IMR-90 (cell line): ENCODE data around the gene UBE2A.

Source experiments
- CTCF ChIP-seq: conservative IDR thresholded peaks from 2 replicates; pipeline ENCODE4 v1.5.1; 2012; ENCODE audit warnings: mild to moderate bottlenecking, low read depth, low read length, improper control_type of control experiment
- FOS ChIP-seq: fragments of 150-350 bp; IDR thresholded peaks from 2 replicates; pipeline ENCODE4 v1.6.1; 2016; ENCODE audit warnings: low read depth, low read length
- MXI1 ChIP-seq: IDR thresholded peaks from 2 replicates; pipeline ENCODE4 v1.6.1; 2012; ENCODE audit warnings: low read depth, mild to moderate bottlenecking, low read length, moderate library complexity, borderline replicate concordance
- POLR2A ChIP-seq: IDR thresholded peaks from 2 replicates; pipeline ENCODE4 v1.6.1; 2012; ENCODE audit warnings: mild to moderate bottlenecking, low read depth, low read length
- RAD21 ChIP-seq: IDR thresholded peaks from 2 replicates; pipeline ENCODE4 v1.6.1; 2012; ENCODE audit warnings: low read length, improper control_type of control experiment
- SMC3 ChIP-seq: fragments of 150-350 bp; IDR thresholded peaks from 2 replicates; pipeline ENCODE4 v1.6.1; 2016; ENCODE audit warnings: low read depth, mild to moderate bottlenecking, antibody characterized with exemption, low read length, moderate library complexity
- USF2 ChIP-seq: fragments of 150-350 bp; IDR thresholded peaks from 2 replicates; pipeline ENCODE4 v1.6.1; 2017; ENCODE audit warnings: mild to moderate bottlenecking, antibody characterized with exemption, low read length, low read depth

GRCh38 chrX:119537487-119537886 lies 36.9 kb upstream of the UBE2A start:
- TF ChIP-seq RAD21 (no peak), MXI1 (no peak), POLR2A (no peak), SMC3 (no peak), CTCF (no peak), USF2 (no peak), FOS (no peak)
